ENCODE measurements around the gene GPSM3. TPM values are rescaled to one million over a fixed set of nuclear protein-coding genes. Genes with fewer than 3 reads are reported as not detected.
A peak's percentile ranks its signal among the peaks of the same experiment; 100 is the strongest.

The GPSM3 gene
- total and polyA plus RNA-seq, 2 of the 13 experiments (the other 11 are each of a cell fraction or from before 2014, with no cell fraction given), result 0.18 to 6.2 TPM

DNA sequence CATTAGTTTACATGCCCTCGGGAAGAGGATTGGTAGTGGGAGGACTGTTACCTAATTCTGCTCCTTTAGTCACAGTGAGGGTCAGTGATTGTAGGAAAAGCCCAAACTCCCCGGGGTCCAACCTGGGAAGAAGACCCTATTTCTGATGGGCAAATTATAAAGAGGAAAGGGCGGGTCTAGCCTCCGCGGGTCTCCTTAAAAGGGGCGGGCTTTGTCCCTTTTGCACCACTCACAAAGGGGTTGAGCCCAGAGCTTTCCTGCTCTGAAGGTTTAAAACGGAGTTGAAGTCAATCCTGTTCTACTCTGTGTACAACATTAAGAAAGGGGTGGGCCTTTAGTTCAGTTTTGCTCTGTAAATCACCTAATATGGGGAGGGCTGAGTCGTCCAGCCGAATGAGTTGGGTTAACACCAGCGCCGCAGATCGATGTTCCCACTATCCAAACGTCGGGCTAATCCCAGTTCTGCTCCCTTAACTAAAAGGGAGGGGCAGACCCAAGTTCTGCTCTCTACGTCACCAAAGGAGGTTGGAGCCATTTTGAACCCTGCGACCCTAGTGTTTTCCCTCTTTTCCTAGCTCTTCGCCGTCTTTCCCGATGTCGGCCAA is 15.2 kb downstream of the GPSM3 start (continued):
- TF ChIP-seq SETDB1 (CRISPR knock-in tag; IDR thresholded peaks at IDR 0.05; ENCODE audit: borderline replicate concordance) (no peak), KLF6 (CRISPR knock-in tag; IDR thresholded peaks at IDR 0.05) (no peak; the same call in 1 of the 2 replicates), ZNF282 (IDR thresholded peaks at IDR 0.05; ENCODE audit: partially characterized antibody) (no peak), ZNF607 (CRISPR knock-in tag; IDR thresholded peaks at IDR 0.05; ENCODE audit: borderline replicate concordance) (peak; percentile 73; the same call in 1 of the 2 replicates), TOE1 (CRISPR knock-in tag; IDR thresholded peaks at IDR 0.05) (no peak), GMEB1 (CRISPR knock-in tag; IDR thresholded peaks at IDR 0.05; ENCODE audit: borderline replicate concordance) (no peak), HCFC1 (IDR thresholded peaks at IDR 0.05; ENCODE audit: low read depth, low read length) (no peak), SNAPC4 (CRISPR knock-in tag; IDR thresholded peaks at IDR 0.05) (no peak), KAT7 (CRISPR knock-in tag; IDR thresholded peaks at IDR 0.05; ENCODE audit: borderline replicate concordance) (no peak), KLF9 (CRISPR knock-in tag; IDR thresholded peaks at IDR 0.05; ENCODE audit: low read depth) (peak; percentile 35; the same call in 1 of the 2 replicates), NFIC (IDR thresholded peaks at IDR 0.05; ENCODE audit: low read length) (peak; percentile 66; the same call in 1 of the 2 replicates), ZNF383 (CRISPR knock-in tag; IDR thresholded peaks at IDR 0.05; ENCODE audit: borderline replicate concordance) (no peak; the same call in 1 of the 2 replicates)
- TF ChIP-seq, protein P1, sequence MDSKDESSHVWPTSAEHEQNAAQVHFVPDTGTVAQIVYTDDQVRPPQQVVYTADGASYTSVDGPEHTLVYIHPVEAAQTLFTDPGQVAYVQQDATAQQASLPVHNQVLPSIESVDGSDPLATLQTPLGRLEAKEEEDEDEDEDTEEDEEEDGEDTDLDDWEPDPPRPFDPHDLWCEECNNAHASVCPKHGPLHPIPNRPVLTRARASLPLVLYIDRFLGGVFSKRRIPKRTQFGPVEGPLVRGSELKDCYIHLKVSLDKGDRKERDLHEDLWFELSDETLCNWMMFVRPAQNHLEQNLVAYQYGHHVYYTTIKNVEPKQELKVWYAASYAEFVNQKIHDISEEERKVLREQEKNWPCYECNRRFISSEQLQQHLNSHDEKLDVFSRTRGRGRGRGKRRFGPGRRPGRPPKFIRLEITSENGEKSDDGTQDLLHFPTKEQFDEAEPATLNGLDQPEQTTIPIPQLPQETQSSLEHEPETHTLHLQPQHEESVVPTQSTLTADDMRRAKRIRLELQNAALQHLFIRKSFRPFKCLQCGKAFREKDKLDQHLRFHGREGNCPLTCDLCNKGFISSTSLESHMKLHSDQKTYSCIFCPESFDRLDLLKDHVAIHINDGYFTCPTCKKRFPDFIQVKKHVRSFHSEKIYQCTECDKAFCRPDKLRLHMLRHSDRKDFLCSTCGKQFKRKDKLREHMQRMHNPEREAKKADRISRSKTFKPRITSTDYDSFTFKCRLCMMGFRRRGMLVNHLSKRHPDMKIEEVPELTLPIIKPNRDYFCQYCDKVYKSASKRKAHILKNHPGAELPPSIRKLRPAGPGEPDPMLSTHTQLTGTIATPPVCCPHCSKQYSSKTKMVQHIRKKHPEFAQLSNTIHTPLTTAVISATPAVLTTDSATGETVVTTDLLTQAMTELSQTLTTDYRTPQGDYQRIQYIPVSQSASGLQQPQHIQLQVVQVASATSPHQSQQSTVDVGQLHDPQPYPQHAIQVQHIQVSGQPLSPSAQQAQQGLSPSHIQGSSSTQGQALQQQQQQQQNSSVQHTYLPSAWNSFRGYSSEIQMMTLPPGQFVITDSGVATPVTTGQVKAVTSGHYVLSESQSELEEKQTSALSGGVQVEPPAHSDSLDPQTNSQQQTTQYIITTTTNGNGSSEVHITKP (CRISPR knock-in tag; IDR thresholded peaks at IDR 0.05; ENCODE audit: low read depth), result no peak
- TF ChIP-seq, protein P2, sequence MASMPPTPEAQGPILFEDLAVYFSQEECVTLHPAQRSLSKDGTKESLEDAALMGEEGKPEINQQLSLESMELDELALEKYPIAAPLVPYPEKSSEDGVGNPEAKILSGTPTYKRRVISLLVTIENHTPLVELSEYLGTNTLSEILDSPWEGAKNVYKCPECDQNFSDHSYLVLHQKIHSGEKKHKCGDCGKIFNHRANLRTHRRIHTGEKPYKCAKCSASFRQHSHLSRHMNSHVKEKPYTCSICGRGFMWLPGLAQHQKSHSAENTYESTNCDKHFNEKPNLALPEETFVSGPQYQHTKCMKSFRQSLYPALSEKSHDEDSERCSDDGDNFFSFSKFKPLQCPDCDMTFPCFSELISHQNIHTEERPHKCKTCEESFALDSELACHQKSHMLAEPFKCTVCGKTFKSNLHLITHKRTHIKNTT (CRISPR knock-in tag; IDR thresholded peaks at IDR 0.05), result no peak
- TF ChIP-seq, protein P3, sequence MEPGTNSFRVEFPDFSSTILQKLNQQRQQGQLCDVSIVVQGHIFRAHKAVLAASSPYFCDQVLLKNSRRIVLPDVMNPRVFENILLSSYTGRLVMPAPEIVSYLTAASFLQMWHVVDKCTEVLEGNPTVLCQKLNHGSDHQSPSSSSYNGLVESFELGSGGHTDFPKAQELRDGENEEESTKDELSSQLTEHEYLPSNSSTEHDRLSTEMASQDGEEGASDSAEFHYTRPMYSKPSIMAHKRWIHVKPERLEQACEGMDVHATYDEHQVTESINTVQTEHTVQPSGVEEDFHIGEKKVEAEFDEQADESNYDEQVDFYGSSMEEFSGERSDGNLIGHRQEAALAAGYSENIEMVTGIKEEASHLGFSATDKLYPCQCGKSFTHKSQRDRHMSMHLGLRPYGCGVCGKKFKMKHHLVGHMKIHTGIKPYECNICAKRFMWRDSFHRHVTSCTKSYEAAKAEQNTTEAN (CRISPR knock-in tag; conservative IDR thresholded peaks at IDR 0.05), result no peak
